Non-pigmented ciliary epithelial cell (primary cell): ENCODE measurements around the gene ACOXL.
"Not testable (repeated sequence)": the region's sequence is repeated elsewhere in the genome, so short reads cannot be mapped to it uniquely, and the experiment has no call there.

ENCODE experiments used
- DNase-seq: peaks from one replicate; pipeline ENCODE4 v3.0.0-alpha.2; 2010; ENCODE audit warnings: low read depth

ACOXL gene

DNA sequence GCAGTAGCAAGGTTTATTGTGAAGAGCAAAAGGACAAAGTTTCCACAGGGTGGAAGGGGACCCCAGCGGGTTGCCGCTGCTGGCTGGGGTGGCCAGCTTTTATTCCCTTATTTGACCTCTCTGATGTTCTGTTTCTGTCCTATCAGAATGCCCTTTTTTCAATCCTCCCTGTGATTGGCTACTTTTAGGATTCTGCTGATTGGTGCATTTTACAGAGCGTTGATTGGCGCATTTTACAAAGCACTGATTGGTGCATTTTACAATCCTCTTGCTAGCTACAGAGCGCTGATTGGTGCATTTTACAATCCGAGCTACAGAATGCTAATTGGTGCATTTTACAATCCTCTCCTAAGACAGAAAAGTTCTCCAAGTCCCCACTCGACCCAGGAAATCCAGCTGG lies 123.5 kb downstream of the ACOXL start:
- DNase-seq: not testable (repeated sequence)

DNA sequence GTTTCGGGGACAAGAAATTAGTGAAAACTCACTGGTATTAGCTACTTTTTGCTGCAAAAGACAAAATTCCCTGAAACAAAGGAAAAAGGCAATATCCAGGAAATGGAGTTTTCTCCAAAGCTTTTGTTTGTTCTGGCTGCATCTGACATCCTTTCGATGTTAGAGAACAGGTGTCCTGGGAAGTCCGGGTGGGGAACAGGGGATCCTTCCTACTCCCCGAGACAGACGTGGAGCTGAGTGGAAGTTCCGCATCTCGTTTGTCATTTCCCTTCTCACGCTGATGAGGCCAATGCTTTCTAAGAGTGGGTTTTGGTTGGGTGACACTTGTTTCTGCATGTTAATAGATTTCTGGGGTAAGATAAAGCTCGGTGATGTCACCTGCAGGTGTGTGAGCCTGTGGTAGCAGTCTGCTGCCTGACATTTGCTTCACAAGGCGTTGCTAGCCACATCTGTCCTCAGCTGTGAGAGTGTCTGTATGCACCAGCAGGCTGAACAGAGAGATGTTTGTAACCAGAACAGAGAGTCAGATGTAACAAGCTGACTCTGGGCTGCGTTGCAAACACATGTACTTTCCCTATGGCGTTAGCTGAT lies 125.9 kb downstream of the ACOXL start:
- no peak for DNase-seq

DNA sequence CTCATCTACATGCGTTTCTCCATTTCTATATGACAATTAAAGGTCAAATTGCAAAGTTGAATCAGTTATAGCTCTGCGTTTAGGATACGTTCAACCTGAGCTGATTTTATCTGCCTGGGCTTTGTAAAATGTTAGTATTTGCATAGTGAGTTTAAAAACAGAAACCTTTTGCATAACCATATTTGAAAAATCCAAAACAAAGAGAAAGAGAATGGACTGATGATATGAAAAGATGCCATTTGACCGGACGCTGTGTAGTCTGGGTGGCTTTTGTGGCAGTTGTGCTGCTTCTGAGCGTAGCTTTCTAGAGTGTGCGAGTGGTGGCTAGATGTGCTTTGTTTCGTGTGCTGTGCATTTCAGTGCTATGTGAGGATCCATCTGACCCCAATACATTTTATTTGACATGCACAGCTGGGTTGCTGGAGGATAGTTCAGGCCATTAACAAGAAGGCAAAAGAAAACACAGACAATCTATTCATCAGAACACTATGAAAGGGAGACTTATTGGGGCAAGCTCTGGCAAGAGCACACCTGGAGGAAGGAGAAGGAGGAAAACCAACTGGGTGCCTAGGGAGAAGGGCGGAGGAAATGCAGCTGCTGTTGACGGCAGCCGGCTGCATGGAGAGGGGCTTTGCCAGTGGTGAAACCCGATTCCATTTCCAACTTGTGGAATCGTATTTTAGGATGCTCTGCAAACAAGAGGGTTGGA lies 126.8 kb downstream of the ACOXL start:
- no peak for DNase-seq

DNA sequence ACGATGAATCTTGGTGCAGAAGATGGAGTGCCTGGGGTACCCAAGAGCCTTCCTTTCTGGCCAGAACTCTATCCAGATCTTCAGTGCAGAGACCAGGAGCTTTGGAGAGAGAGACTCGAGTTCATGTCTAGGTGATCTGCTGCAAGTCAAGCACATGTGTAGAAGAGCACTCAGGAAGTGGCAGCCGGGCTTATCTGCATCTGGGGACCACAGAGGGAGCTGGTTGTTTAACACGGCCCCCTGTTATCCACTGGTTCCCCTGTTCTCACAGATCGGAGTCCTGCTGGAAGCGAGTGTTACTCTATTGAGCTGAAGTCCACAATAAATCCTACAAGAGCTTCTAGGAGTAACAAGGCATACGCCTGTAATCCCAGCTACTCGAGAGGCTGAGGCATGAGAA lies 128.3 kb downstream of the ACOXL start:
- DNase-seq: no peak

DNA sequence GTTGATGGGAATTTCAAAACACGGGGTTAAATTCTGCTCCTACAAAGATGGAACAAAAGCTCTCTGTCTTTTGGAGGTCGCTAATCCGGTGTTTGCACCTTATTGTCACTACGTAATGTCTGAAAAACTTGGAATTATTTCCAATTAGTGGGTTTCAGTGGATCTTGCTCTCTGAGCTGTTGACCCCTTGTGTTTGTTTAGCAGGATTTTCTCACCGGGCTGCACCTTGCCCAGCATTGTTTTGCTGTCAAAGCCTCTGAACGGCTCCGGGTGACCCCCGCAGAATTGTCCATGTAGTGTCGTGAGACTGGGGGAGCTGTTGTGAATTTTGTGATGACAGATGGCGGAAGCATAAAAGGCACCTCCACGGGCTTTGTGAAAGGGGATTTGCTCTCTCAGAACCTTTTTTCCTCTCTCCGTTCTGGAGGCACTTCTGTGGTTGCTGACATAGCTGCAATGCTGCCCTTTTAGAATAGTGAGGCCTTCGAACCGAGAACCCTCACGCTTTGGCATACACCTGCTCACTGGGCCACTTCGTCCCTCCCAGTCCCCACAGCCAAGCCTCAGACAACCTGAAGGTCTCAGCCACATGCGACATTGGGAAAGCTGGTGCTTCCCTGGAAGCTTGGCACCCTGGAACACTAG lies 129.4 kb downstream of the ACOXL start:
- DNase-seq: no peak

DNA sequence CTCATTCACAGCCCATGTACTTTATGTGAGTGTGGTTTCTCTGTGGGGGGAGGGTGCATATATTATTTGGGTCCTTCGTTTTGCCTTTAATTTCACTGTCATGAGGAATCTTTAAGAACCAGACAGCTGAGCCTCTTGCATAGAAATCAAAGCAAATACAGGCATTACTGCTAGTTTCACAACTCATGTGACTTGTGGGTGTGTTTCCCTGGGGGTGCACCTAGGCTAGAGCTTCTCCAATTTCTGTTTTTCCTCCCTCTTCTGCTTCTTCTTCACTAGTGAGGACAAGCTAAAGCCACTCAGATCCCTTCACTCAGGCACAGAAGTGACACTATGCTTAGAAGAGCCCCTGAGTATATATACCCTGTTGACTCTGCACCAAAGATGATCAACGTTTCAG lies 131.4 kb downstream of the ACOXL start:
- DNase-seq: no peak

DNA sequence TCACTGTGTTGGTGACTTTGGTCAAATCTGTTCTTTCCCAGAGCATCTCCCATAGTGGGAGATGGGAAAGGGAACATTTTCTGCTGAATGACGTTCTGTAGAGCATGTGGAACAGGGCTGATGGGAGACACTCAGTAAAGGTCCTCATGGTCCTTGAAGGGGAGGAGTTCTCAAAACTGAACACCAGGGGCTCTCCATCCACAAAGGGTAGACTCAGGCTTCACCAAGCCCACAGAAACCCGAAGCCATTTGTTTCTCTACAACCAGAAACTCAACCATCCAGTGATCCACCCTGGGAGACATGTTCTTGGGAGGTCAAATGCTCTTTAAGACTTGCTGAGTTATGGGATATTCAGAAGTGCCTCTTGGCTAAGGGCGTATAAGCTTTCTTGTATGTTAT lies 131.8 kb downstream of the ACOXL start:
- no peak for DNase-seq

DNA sequence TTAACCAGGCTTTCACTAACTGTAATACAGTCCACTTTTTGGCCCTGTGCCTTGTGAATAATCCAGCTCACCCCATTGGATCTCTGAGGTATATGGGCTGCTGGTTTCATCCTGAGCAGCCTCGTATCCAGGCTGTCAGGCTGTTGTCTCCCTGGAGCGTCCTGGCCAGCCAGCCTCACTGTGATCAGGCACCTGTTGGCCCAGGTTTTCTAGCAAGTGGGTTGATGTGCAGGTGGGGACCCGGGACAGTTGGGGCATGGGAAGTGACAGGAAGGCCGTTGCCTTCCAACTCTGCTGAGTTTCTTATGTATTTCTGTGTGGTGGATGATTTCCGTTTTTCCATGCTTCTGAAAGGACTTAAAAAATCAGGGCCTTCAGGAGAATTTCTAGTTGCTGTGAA lies 132.4 kb downstream of the ACOXL start:
- DNase-seq: no peak

DNA sequence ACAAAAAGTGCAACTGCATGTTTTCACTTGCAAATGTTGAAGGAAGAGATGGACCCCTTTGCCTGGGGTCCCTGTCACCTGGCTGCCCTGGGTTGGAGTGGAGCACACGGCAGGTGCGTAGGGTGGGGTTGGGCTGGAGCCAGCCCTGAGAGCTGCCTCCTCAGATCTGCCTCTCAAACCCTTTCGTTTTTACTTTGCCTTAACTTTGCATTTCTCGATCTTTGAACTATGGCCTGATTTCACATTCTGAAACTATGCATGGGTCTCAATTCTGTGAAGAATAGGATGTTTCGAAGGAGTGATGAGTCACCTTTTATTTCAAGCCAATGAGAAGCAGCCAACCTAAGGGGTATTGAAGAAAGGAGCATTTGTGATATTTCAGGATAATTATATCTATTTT lies 132.8 kb downstream of the ACOXL start:
- no peak for DNase-seq

DNA sequence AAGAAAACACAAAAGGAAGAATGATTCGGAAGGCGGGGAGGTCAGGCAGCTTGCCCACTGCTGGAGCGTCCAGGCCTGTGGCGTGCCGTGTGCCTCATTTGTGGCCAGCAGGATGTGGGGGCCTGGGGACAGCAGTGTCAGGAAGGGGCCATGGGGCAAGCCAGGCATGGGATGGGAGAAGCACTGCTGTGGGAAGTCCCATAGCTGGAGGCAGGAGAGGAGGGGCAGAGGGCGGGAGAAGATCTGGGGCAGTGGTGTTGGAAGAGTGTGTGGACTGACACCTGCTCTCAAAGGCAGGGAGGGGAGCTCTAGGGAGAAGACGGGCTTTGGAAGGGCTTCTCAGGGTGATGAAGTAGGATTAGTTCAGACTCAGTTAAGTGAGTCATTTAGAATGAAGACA lies 133.7 kb downstream of the ACOXL start:
- DNase-seq: no peak

DNA sequence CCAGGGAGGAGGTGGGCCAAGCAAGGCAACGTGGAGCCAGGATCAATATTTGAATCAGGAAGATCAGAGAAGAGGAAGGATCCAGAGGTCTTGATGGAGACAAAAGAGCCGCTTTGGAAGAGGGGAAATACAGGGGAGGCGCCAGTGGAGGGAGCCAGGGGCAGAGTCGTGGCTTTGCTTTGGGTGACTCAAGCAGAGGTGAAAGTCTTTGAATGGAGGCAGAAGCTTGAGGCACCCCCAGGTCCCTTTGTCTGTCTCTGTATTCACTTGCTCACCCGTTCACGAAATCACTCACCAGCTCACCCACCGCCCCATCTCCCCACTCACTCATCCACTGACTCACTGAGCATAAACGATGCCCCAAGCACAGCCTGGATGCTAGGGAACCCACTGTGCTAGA lies 134.1 kb downstream of the ACOXL start:
- no peak for DNase-seq

DNA sequence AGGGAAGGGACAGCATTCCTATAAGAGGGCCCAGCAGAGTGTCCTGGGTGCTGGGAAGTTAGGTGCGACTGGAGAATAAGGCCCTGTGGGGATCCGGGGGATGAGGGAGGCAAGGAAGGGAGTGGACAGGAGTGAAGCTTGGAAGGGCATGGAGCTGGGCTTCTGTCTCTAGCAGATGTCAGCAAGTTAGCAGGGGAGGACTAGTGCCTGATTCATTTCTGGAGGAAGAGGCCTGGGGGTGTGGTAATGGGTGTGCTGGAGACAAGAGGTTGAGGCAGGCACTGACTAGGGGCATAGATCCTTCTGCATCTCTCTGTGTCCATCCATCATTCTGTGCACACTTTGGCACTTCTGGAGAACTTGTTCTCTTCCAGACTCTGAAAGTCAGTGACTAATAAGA lies 134.7 kb downstream of the ACOXL start:
- DNase-seq: no peak

DNA sequence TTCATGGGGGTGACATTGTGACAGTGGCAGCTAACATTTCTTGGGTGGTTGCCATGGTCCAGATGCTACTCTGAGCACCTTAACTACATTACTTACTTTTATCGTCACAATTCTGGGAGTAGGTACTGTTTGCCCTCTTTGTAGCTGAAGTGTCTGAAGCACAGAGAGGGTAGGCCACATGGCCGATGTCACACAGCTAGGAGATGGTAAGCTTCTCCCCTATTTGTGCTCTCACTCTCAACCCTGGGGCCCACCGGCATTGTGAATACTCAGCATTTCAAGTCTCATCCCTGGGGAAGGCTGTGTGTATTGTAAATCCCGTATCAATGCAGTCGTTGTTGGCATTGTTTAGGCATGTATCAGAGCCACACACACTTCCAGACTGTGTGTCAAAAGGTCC lies 136.6 kb downstream of the ACOXL start:
- DNase-seq: no peak

DNA sequence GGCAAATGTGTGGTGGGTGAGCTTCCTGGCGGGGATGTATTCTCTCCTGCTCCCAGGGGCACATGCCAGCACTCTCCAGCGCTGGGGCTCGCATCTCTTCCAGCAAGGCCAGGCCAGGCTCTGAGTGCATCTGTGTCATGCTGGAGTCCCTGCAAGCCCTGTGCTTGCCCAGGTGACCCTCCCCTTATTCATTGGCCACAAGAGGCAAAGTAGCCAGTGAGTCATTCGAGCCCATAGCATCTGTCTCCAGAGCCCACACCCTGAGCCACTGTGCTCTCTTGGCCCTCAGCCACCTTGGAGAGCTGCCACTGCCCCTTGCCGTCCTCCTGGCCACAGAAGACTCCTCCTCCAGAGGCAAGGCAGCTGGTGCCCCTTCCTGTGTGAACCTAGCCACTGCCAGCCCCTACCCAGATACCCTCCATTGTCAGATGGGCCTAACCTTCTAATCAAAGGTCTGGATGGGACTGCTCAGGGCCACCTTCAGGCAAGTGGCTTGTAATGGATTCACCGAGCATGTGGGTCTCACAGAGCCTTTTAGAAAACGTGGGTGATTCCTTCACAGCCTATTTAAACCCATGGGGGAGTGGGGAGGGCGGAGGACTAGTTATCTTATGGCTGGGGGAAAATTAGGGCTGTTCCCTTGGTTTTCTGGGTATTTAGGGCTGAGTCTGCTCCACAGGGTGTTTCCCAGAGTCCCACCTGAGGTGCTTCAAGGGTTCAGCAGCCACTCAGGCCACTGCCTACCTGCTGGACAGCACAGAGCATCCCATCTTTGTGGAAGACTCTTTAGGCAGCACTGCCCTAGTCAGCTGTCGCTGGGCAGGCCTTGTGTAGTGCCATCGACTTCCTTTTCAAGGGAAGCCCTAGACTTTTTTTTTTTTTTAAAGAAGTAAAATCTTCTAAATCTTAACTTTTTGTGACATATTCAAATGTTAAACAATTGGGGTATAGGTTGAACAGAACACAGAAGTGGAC lies 137.4 kb downstream of the ACOXL start:
- no peak for DNase-seq

DNA sequence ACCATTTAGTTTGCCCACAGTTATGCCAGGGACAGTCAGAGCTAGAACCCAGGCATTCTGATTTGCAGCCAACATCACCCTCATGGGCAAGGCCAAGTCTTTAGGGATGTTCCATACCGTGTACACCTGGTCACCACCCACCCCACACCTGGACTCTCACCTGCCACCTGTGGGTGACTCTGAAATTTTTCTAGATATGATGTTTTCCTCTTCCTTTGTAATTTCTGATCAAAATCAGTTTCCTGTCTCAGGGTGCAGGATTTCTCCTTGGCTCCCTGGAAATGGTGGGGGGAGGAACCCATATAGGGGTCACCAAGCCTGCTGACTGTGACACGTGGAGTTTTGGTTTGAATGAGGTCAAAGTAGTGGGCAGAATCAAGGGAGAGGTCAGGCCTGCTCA lies 138.2 kb downstream of the ACOXL start:
- no peak for DNase-seq

DNA sequence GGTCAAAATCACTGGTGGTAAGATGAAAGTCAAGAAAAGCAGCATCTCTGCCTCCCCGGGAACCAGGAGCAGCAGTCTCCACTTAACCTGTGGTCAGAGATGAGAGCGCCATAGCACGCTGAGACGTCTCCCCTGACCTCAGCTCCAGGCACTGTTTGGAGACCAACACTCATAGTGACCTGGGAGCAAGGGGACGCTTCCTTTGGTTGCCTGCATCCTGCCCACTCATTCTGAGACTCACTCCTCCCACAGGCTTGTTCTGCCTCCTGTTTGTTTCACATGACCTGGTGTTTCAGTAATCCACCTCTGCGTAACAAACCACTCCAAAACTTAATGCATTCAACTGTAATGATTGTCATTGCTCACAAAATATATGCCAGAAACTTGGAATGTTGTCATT lies 139.3 kb downstream of the ACOXL start:
- no peak for DNase-seq

DNA sequence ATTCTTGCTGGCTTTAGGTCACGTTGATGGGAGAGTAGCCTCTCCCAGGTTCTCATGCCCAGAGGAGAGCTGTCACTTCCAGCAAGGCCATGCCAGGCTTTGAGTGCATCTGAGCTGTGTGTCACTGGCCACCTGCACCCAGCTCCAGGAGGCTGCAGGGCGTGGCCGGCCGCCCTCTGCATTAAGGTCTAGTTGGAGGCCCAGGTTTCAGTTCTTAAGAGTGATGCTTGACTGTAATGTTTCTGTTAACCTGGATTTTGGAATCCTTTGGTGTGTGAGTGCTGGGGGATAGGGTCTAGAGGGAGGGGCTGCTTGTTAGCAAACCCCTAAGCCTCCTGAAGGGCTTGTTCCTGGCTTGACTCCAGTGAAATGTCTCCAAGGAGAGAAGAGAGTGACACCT lies 140.1 kb downstream of the ACOXL start:
- DNase-seq: no peak

DNA sequence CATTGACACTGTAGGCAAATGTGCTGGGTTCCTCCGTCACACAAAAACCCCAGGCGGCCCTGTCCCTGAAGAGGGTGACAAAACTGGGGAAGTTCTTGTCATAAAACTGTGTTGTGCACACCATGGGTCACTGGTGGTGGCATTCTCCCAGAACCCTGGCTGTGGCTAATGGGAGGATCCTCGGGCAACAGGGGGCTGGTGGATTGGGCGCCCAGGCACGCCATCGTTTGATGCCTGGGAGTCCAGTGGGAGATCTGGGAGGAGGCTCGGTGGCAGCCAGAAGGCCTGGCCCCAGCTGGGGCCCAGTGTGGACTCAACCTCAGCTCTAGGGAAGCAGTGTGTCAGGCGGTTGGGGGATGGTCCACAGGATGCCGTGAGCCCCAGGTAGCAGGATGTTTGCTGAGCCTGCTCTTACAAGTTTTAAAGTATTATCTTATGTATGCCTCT lies 140.7 kb downstream of the ACOXL start:
- no peak for DNase-seq

DNA sequence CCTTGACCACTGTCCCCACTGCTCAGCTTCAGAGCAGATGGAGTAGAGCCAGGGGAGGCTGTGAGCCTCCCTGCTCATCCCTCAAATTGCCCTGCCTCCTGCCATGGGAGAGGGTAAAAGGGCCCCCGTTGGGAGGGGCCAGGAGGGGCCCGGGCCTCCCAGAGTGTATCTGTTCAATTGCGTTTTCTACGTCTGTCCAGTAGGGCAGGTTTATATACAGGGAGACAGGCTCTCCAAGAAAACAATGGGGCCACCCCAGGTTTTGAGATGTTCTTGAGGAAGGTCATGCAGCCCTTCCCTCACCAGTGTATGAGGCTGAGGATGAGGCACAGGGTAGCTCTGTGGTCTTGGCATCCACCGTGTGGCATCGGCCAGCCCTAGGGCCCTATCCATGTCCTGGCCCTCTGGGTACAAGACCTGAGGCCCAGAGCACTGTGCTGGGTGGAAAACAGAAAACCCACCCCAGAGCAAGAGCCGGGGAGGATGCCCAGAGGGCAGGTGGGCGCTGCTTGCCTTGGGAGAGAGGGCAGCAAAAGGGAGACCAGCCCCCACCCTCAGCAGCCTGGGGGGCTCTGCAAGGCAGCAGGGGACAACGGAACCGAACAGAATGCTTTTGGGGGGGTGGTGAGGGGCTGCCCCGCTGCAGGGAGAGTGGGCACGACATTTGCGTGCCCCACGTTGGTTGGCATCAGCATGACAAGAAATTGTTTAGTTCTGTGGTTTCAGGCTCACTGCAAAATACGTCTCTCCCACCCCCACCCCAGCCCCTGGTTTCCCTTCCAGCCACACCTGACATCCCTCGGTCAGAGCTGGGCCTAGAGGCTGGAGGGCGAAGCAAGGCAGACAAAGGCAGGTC lies 141.5 kb downstream of the ACOXL start:
- DNase-seq: no peak

DNA sequence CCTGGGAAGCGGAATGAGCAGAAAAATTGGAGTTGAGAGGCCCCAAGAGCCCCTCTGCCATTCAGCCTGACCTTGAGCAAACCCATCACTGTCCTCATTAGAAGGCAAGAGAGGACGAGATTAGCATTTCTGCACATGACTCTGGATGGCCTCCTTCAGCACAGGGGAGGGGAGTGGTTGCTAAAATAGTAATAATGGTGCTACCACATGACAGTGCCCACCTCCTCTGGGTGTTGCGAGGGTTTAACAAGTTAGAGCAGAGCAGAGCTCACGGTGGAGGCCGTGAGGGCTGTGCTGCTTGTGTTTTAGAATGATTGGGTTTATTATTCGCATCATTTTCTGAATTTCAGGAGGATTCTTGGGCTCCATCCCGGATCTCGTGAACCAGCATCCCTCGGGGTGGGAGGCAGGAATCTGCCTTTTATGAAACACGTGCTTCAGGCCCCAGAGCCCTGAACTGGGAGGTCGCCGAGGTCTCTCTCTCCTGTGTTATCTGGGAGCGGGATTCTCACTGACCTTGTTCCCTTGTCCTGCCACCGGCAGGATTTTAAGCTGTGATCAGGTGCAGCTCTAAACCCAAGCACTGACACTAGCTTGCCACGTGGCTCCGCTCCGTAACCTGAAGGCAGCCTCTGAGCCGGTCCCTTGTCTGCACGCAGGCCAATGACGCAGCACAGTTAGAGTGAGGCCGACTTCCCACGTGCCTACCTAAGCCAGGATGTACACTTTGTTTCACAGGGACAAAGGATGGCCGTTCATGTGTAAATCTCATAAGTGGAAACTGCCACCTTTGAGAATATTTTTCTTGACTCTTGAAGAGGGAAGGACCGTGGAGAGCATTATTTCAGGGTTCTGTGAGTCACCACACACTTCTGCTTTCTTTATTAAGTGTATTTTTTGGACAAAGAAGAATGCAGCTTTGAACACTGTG lies 142.3 kb downstream of the ACOXL start:
- DNase-seq: no peak

DNA sequence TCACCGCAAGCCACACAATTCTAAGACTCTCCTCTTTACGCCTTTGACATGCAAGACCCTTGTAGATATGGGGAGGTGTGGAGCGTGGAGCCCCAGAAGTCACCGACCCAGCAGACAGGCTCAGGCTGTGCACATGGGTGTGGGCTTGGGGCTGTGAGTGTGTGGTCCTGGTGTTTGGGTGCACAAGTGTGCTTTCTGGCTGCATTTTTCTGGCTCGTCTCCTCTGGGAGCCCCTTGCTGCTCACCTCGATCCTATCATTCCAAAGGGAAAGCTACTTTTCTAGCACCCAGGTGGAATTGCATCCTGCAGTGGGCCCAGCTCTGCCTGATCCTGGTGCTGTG lies 143.0 kb downstream of the ACOXL start:
- DNase-seq: no peak
